SU-DHL-6 (cell line): ENCODE measurements around the gene OCEL1.

Source experiments
- EZH2phosphoT487 ChIP-seq: fragments of 200-600 bp; sonication (generic), shearing (Covaris generic); conservative IDR thresholded peaks from 2 replicates; pipeline ENCODE4 v1.6.1; 2018; ENCODE audit warnings: mild to moderate bottlenecking, antibody characterized with exemption, low read length, moderate library complexity, mixed read lengths
- TF ChIP-seq, protein P1 (sequence below): fragments of 200-600 bp; sonication (generic); IDR thresholded peaks from one replicate; pipeline ENCODE4 v1.5.1; 2017; ENCODE audit warnings: antibody characterized with exemption, mild to moderate bottlenecking, low read length, moderate library complexity; ENCODE audit not compliant: insufficient read depth, poor library complexity, severe bottlenecking

DNA sequence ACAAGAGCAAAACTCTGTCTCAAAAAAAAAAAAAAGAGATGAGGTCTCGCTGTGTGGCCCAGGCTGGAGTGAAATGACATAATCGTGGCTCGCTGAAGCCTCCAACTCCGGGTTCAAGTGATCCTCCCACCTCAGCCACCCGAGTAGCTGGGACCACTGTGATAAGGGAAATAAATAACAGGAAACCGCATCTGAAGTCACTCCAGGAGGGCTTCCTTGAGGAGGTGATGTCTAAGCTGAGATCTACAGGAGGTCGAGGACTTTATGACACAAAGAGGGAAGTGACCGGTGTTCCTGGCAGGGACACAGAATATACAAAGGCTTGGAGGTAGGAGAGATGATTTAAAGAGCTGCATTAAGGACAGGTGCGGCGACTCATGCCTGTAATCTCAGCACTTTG lies 28.6 kb downstream of the OCEL1 start:
- TF ChIP-seq, protein P1, sequence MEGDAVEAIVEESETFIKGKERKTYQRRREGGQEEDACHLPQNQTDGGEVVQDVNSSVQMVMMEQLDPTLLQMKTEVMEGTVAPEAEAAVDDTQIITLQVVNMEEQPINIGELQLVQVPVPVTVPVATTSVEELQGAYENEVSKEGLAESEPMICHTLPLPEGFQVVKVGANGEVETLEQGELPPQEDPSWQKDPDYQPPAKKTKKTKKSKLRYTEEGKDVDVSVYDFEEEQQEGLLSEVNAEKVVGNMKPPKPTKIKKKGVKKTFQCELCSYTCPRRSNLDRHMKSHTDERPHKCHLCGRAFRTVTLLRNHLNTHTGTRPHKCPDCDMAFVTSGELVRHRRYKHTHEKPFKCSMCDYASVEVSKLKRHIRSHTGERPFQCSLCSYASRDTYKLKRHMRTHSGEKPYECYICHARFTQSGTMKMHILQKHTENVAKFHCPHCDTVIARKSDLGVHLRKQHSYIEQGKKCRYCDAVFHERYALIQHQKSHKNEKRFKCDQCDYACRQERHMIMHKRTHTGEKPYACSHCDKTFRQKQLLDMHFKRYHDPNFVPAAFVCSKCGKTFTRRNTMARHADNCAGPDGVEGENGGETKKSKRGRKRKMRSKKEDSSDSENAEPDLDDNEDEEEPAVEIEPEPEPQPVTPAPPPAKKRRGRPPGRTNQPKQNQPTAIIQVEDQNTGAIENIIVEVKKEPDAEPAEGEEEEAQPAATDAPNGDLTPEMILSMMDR = no peak
- no peak for TF ChIP-seq EZH2phosphoT487
